22Rv1 (cell line): ENCODE data around the gene CLK2.

Experiments used
- ZFX ChIP-seq: fragments of 450-650 bp; IDR thresholded peaks from 2 replicates; pipeline ENCODE4 v1.6.1; 2017; ENCODE audit warnings: antibody characterized with exemption, borderline replicate concordance
- TF ChIP-seq, protein P1 (sequence below): fragments of 450-650 bp; IDR thresholded peaks from 2 replicates; pipeline ENCODE4 v1.5.1; 2017; ENCODE audit warnings: mild to moderate bottlenecking

DNA sequence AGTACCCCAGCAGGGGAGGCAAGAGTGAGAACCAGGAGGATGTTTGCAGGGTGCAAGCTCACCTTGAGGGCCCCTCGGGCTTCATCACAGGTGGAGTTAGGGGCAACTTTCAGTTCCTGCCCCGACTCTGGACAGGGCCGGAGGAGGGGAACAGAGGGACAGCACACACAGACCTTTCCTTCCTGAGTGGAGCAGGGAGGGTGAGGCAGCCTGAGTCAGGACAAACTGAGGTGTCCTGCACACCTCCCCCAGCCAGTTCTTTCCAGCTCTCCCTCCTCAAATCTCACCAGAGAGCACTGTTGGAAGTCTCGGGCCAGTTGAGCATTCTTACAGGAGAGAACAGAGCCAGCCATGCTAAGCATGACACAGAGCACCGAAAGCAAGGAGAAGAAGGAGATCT, 19.5 kb downstream of the CLK2 start:
- TF ChIP-seq, protein P1, sequence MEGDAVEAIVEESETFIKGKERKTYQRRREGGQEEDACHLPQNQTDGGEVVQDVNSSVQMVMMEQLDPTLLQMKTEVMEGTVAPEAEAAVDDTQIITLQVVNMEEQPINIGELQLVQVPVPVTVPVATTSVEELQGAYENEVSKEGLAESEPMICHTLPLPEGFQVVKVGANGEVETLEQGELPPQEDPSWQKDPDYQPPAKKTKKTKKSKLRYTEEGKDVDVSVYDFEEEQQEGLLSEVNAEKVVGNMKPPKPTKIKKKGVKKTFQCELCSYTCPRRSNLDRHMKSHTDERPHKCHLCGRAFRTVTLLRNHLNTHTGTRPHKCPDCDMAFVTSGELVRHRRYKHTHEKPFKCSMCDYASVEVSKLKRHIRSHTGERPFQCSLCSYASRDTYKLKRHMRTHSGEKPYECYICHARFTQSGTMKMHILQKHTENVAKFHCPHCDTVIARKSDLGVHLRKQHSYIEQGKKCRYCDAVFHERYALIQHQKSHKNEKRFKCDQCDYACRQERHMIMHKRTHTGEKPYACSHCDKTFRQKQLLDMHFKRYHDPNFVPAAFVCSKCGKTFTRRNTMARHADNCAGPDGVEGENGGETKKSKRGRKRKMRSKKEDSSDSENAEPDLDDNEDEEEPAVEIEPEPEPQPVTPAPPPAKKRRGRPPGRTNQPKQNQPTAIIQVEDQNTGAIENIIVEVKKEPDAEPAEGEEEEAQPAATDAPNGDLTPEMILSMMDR: no peak
- TF ChIP-seq ZFX: no peak
